Large intestine (tissue), 3 donors: Measurements from ENCODE around the gene PIGC. TPM values are rescaled to one million over a fixed set of nuclear protein-coding genes. Genes with fewer than 3 reads are reported as not detected.

Experiments used
- DNase-seq, 2 donors: peaks; one replicate each; pipeline versions ENCODE4 v3.0.0 to v3.0.0-alpha.2; 2013
- H3K27ac ChIP-seq: one replicate; pipeline ENCODE4 v1.5.1; 2013; ENCODE audit warnings: low read length
- H3K27me3 ChIP-seq: 2 replicates; pipeline ENCODE4 v1.6.1; 2013; ENCODE audit warnings: low read length; ENCODE audit not compliant: control insufficient read depth, insufficient read depth
- H3K36me3 ChIP-seq: 2 replicates; pipeline ENCODE4 v1.6.1; 2013; ENCODE audit warnings: low read length; ENCODE audit not compliant: control insufficient read depth, insufficient read depth
- H3K4me1 ChIP-seq: one replicate; pipeline ENCODE4 v1.6.1; 2013; ENCODE audit warnings: low read length; ENCODE audit not compliant: control insufficient read depth, insufficient read depth
- H3K4me3 ChIP-seq: one replicate; pipeline ENCODE4 v1.5.1; 2013; ENCODE audit warnings: low read length
- H3K9me3 ChIP-seq: one replicate; pipeline ENCODE4 v1.6.1; 2013; ENCODE audit warnings: mild to moderate bottlenecking, low read depth, low read length, moderate library complexity; ENCODE audit not compliant: control insufficient read depth
- WGBS: methylation state at CpG from one replicate; pipeline ENCODE4 v1.1.5; 2013; ENCODE audit warnings: low lambda C conversion rate; ENCODE audit not compliant: insufficient coverage; 5-methylcytosine and 5-hydroxymethylcytosine counted together
- polyA plus RNA-seq: library from polyadenylated mRNA; unstranded; fragments of 120-200 nt; gene quantifications from one replicate; pipeline ENCODE4 v1.2.1, GENCODE V29; 2013

Gene PIGC
- polyA plus RNA-seq, 1 donor: 30.6 TPM

GRCh38 chr1:172393354-172393753, 50.5 kb downstream of the PIGC start:
- peaks cover 11% of the 10 kb centered on the region for H3K4me1 ChIP-seq
- no CpG with 5 or more reads among the region's 5 CpGs for WGBS
- no peaks in the 10 kb centered on the region for H3K27me3 ChIP-seq
- H3K27ac ChIP-seq: no peak overlapping the region
- H3K9me3 ChIP-seq: no peaks in the 10 kb centered on the region
- no peaks in the 10 kb centered on the region for H3K36me3 ChIP-seq
- H3K4me3 ChIP-seq: no peak overlapping the region
- DNase-seq: no peak

GRCh38 chr1:172391976-172392375, 51.9 kb downstream of the PIGC start:
- H3K36me3 ChIP-seq: no peaks in the 10 kb centered on the region
- no peak for DNase-seq
- no peaks in the 10 kb centered on the region for H3K9me3 ChIP-seq
- no peak overlapping the region for H3K4me3 ChIP-seq
- no peaks in the 10 kb centered on the region for H3K27me3 ChIP-seq
- H3K4me1 ChIP-seq: peaks cover 11% of the 10 kb centered on the region
- no peak overlapping the region for H3K27ac ChIP-seq
- 100% methylated on average over 1 of the region's 1 CpG for WGBS

Other genes with a start within 250 kb of the PIGC start
- gene C1orf105, start 23.4 kb downstream of the PIGC start, polyA plus RNA-seq: 2.4 TPM
- gene SUCO, start 89.1 kb upstream of the PIGC start, polyA plus RNA-seq: 44.0 TPM
- 1.3 TPM for gene FASLG, start 215.0 kb upstream of the PIGC start, polyA plus RNA-seq